Body of pancreas (tissue), 4 donors: ENCODE measurements around the gene TMEM86B. TPM values are rescaled to one million over a fixed set of nuclear protein-coding genes. Genes with fewer than 3 reads are reported as not detected.

Experiments
- ATAC-seq: fragments of 150-250 bp; one replicate; pipeline ENCODE4 v1.9.1; 2016
- DNase-seq, 4 donors: peaks; one replicate each; pipeline ENCODE4 v3.0.0-alpha.2; 2019
- H3K27ac ChIP-seq, 4 donors: fragments of 200-600 bp; sonication (generic); 1 replicate in 3 of 4; 2 replicates in 1 of 4; pipeline versions ENCODE4 v1.5.1 to v1.6.1; 2016 to 2019; ENCODE audit warnings: mild to moderate bottlenecking in 1 of 4, mixed read lengths in 1 of 4, moderate library complexity in 1 of 4
- H3K27me3 ChIP-seq, 2 donors: fragments of 200-600 bp; sonication (generic); one replicate each; pipeline ENCODE4 v1.6.0; 2016; ENCODE audit warnings: mild to moderate bottlenecking in 1 of 2
- H3K36me3 ChIP-seq, 2 donors: fragments of 200-600 bp; sonication (generic); replicated peaks in 1 of 2; 2 replicates each; pipeline ENCODE4 v1.5.1; 2016; ENCODE audit warnings: low read depth in 2 of 2; ENCODE audit not compliant: insufficient read depth in 1 of 2
- H3K4me1 ChIP-seq: fragments of 200-600 bp; sonication (generic); one replicate; pipeline ENCODE4 v1.6.0; 2016
- H3K4me3 ChIP-seq, 2 donors: fragments of 200-600 bp; sonication (generic); 1 replicate in 1 of 2; 2 replicates in 1 of 2; pipeline ENCODE4 v1.5.1; 2016 to 2019
- H3K9me3 ChIP-seq, 3 donors: fragments of 200-600 bp; sonication (generic); 1 replicate in 2 of 3; 2 replicates in 1 of 3; pipeline ENCODE4 v1.5.1; 2016
- CTCF ChIP-seq, 7 experiments: fragments of 450-650 bp in 4 of 7; fragments of 200-600 bp in 3 of 7; sonication (generic) in 3 of 7; IDR thresholded peaks; one replicate each; pipeline ENCODE4 v1.5.1; 2016 to 2019; ENCODE audit warnings: antibody characterized with exemption in 7 of 7
- POLR2A ChIP-seq, 3 donors: fragments of 450-650 bp; IDR thresholded peaks; one replicate each; pipeline ENCODE4 v1.6.1; 2016; ENCODE audit warnings: antibody characterized with exemption in 3 of 3, mild to moderate bottlenecking in 2 of 3
- WGBS, 2 donors: methylation state at CpG; one replicate each; pipeline ENCODE4 v1.1.5; 2017; 5-methylcytosine and 5-hydroxymethylcytosine counted together
- intact Hi-C: fragments of 100-400 bp; cut with DNase I; formaldehyde crosslinking; loops from one replicate; pipeline ENCODE4 v1.15.1; 2023
- total RNA-seq, 2 donors: library from RNA; depleted of rRNA; stranded (reverse); fragments of >200 nt; gene quantifications; one replicate each; pipeline ENCODE4 v1.1.0, GENCODE V29; 2016

The TMEM86B gene
- total RNA-seq, 2 donors from 2014 or later: 1.6 to 3.0 TPM

GRCh38 chr19:55238030-55238429, 9.5 kb upstream of the TMEM86B start:
- DNase-seq: no peak
- TF ChIP-seq POLR2A (IDR thresholded peaks at IDR 0.05) (no peak), CTCF (IDR thresholded peaks at IDR 0.05) (no peak)
- H3K4me1 ChIP-seq: no peaks in the 10 kb centered on the region
- intact Hi-C loops: no loop called here
- no peak overlapping the region for H3K4me3 ChIP-seq
- WGBS, 2 donors: 97 to 98% methylated on average over 6 to 7 of the region's 8 CpGs
- no peak for ATAC-seq
- no peak overlapping the region for H3K27ac ChIP-seq
- H3K36me3 ChIP-seq: peaks cover 30 to 49% of the 10 kb centered on the region in 2 donors
- H3K9me3 ChIP-seq: no peaks in the 10 kb centered on the region
- H3K27me3 ChIP-seq: no peaks in the 10 kb centered on the region

GRCh38 chr19:55232986-55233385, 4.4 kb upstream of the TMEM86B start:
- TF ChIP-seq CTCF (IDR thresholded peaks at IDR 0.05): no peak
- TF ChIP-seq POLR2A (IDR thresholded peaks at IDR 0.05): no peak

GRCh38 chr19:55232286-55232602, 3.7 kb upstream of the TMEM86B start:
- no peaks in the 10 kb centered on the region for H3K27me3 ChIP-seq
- H3K36me3 ChIP-seq: peaks cover 4 to 33% of the 10 kb centered on the region in 2 donors
- H3K27ac ChIP-seq: no peak overlapping the region
- DNase-seq (no peak), ATAC-seq (no peak)
- intact Hi-C loops: no loop called here
- H3K4me3 ChIP-seq: no peak overlapping the region
- TF ChIP-seq CTCF (IDR thresholded peaks at IDR 0.05) (no peak), POLR2A (IDR thresholded peaks at IDR 0.05) (no peak)
- no peaks in the 10 kb centered on the region for H3K4me1 ChIP-seq
- 64 to 87% methylated on average over 2 to 12 of the region's 12 CpGs for WGBS, 2 donors
- no peaks in the 10 kb centered on the region for H3K9me3 ChIP-seq

More at GRCh38 chr19:55232986-55233385, 4.4 kb upstream of the TMEM86B start:
- WGBS, 2 donors: 78 to 80% methylated on average over 5 of the region's 5 CpGs
- DNase-seq: no peak
- no peaks in the 10 kb centered on the region for H3K4me1 ChIP-seq
- intact Hi-C loops: no loop called here
- H3K27me3 ChIP-seq: no peaks in the 10 kb centered on the region
- no peak for ATAC-seq
- no peaks in the 10 kb centered on the region for H3K9me3 ChIP-seq
- H3K4me3 ChIP-seq: no peak overlapping the region
- no peak overlapping the region for H3K27ac ChIP-seq
- H3K36me3 ChIP-seq: peaks cover 4 to 39% of the 10 kb centered on the region in 2 donors

- intact Hi-C loops: no loop called here
- DNase-seq: no peak
- H3K4me3 ChIP-seq: no peak overlapping the region
- WGBS, 2 donors: 88 to 93% methylated on average over 9 to 29 of the region's 30 CpGs
- H3K27me3 ChIP-seq: no peaks in the 10 kb centered on the region
- no peak for TF ChIP-seq POLR2A (IDR thresholded peaks at IDR 0.05)
- TF ChIP-seq CTCF (IDR thresholded peaks at IDR 0.05): no peak
- H3K9me3 ChIP-seq: no peaks in the 10 kb centered on the region
- no peaks in the 10 kb centered on the region for H3K4me1 ChIP-seq
- H3K36me3 ChIP-seq: peaks cover 4 to 30% of the 10 kb centered on the region in 2 donors
- no peak for ATAC-seq
- H3K27ac ChIP-seq: no peak overlapping the region
Measured at GRCh38 chr19:55231391-55232285, 3.1 kb upstream of the TMEM86B start.

- TF ChIP-seq CTCF (IDR thresholded peaks at IDR 0.05) (no peak), POLR2A (IDR thresholded peaks at IDR 0.05) (no peak)
- no peaks in the 10 kb centered on the region for H3K27me3 ChIP-seq
- H3K36me3 ChIP-seq: peaks cover 0 to 21% of the 10 kb centered on the region in 2 donors
- H3K4me1 ChIP-seq: no peaks in the 10 kb centered on the region
- no peaks in the 10 kb centered on the region for H3K9me3 ChIP-seq
- no peak for ATAC-seq
- no peak overlapping the region for H3K27ac ChIP-seq
- no peak for DNase-seq
- no peak overlapping the region for H3K4me3 ChIP-seq
- WGBS, 2 donors: 88% methylated on average over 13 of the region's 13 CpGs; no CpG with 5 or more reads in 1 of the 2 donors
- intact Hi-C loops: no loop called here
Measured at GRCh38 chr19:55230780-55231179, 2.2 kb upstream of the TMEM86B start.
